Measurements from ENCODE around the gene FNDC3B.

The FNDC3B gene

GRCh38 chr3:172323894-172324610 lies 284.7 kb downstream of the FNDC3B start:
- TF ChIP-seq CEBPB (IDR thresholded peaks at IDR 0.05) = peak; percentile 65
- TF ChIP-seq NFIC (IDR thresholded peaks at IDR 0.05) = no peak

GRCh38 chr3:172324611-172325203 lies 285.3 kb downstream of the FNDC3B start:
- TF ChIP-seq USF1 (IDR thresholded peaks at IDR 0.05) = no peak
- no peak for TF ChIP-seq EGR1 (IDR thresholded peaks at IDR 0.05)
- TF ChIP-seq YY1 (IDR thresholded peaks at IDR 0.05; ENCODE audit: low read depth) = no peak
- TF ChIP-seq FOXM1 (IDR thresholded peaks at IDR 0.05; ENCODE audit: borderline replicate concordance, low read depth) = no peak
- no peak for TF ChIP-seq RAD21 (IDR thresholded peaks at IDR 0.05; ENCODE audit: low read depth)
- no peak for TF ChIP-seq TAF1 (IDR thresholded peaks at IDR 0.05; ENCODE audit: low read depth)
- TF ChIP-seq ZBTB7A (IDR thresholded peaks at IDR 0.05; ENCODE audit: low read depth) = no peak
- TF ChIP-seq EP300 (IDR thresholded peaks at IDR 0.05; ENCODE audit: borderline replicate concordance) = no peak
- TF ChIP-seq TCF12 (IDR thresholded peaks at IDR 0.05; ENCODE audit: low read depth) = no peak
- no peak for TF ChIP-seq NFIC (IDR thresholded peaks at IDR 0.05)
- TF ChIP-seq CEBPB (IDR thresholded peaks at IDR 0.05) = no peak
- TF ChIP-seq REST (IDR thresholded peaks at IDR 0.05; ENCODE audit: low read depth) = no peak
- TF ChIP-seq TEAD4 (IDR thresholded peaks at IDR 0.05) = no peak
- no peak for TF ChIP-seq MAX (IDR thresholded peaks at IDR 0.05)
- no peak for TF ChIP-seq CREB1 (IDR thresholded peaks at IDR 0.05; ENCODE audit: low read depth)

- TF ChIP-seq TCF12 (IDR thresholded peaks at IDR 0.05; ENCODE audit: low read depth) (no peak), ZBTB7A (IDR thresholded peaks at IDR 0.05; ENCODE audit: low read depth) (no peak), EGR1 (IDR thresholded peaks at IDR 0.05) (no peak), TAF1 (IDR thresholded peaks at IDR 0.05; ENCODE audit: low read depth) (no peak), TEAD4 (IDR thresholded peaks at IDR 0.05) (no peak), NFIC (IDR thresholded peaks at IDR 0.05) (no peak), RAD21 (IDR thresholded peaks at IDR 0.05; ENCODE audit: low read depth) (no peak), YY1 (IDR thresholded peaks at IDR 0.05; ENCODE audit: low read depth) (no peak), FOXM1 (IDR thresholded peaks at IDR 0.05; ENCODE audit: borderline replicate concordance, low read depth) (no peak), EP300 (IDR thresholded peaks at IDR 0.05; ENCODE audit: borderline replicate concordance) (no peak), USF1 (IDR thresholded peaks at IDR 0.05) (no peak), CREB1 (IDR thresholded peaks at IDR 0.05; ENCODE audit: low read depth) (no peak), REST (IDR thresholded peaks at IDR 0.05; ENCODE audit: low read depth) (no peak), CEBPB (IDR thresholded peaks at IDR 0.05) (no peak), MAX (IDR thresholded peaks at IDR 0.05) (no peak)
These were observed 286.1 kb downstream of the FNDC3B start for GRCh38 chr3:172325461-172325860.

- TF ChIP-seq EP300 (IDR thresholded peaks at IDR 0.05; ENCODE audit: borderline replicate concordance) (no peak), EGR1 (IDR thresholded peaks at IDR 0.05) (no peak), TCF12 (IDR thresholded peaks at IDR 0.05; ENCODE audit: low read depth) (no peak), RAD21 (IDR thresholded peaks at IDR 0.05; ENCODE audit: low read depth) (no peak)
These were observed 287.6 kb downstream of the FNDC3B start for GRCh38 chr3:172326993-172327392.

- no peak for TF ChIP-seq TAF1 (IDR thresholded peaks at IDR 0.05; ENCODE audit: low read depth)
- TF ChIP-seq USF1 (IDR thresholded peaks at IDR 0.05) = no peak
- no peak for TF ChIP-seq ZBTB7A (IDR thresholded peaks at IDR 0.05; ENCODE audit: low read depth)
These were observed 288.9 kb downstream of the FNDC3B start for GRCh38 chr3:172328282-172328681.

GRCh38 chr3:172329070-172329469 lies 289.7 kb downstream of the FNDC3B start:
- TF ChIP-seq REST (IDR thresholded peaks at IDR 0.05; ENCODE audit: low read depth) (no peak), YY1 (IDR thresholded peaks at IDR 0.05; ENCODE audit: low read depth) (no peak), CEBPB (IDR thresholded peaks at IDR 0.05) (no peak), EP300 (IDR thresholded peaks at IDR 0.05; ENCODE audit: borderline replicate concordance) (no peak), TAF1 (IDR thresholded peaks at IDR 0.05; ENCODE audit: low read depth) (no peak), ZBTB7A (IDR thresholded peaks at IDR 0.05; ENCODE audit: low read depth) (no peak)

Measured in Ishikawa (cell line).